Body of pancreas (tissue), 4 donors: ENCODE data around the gene KCTD20. TPM values are rescaled to one million over a fixed set of nuclear protein-coding genes. Genes with fewer than 3 reads are reported as not detected.
A peak's percentile ranks its signal among the peaks of the same experiment; 100 is the strongest.

Source experiments
- ATAC-seq: fragments of 150-250 bp; one replicate; pipeline ENCODE4 v1.9.1; 2016
- DNase-seq, 4 donors: peaks; one replicate each; pipeline ENCODE4 v3.0.0-alpha.2; 2019
- H3K27ac ChIP-seq, 4 donors: fragments of 200-600 bp; sonication (generic); 1 replicate in 3 of 4; 2 replicates in 1 of 4; pipeline versions ENCODE4 v1.5.1 to v1.6.1; 2016 to 2019; ENCODE audit warnings: mild to moderate bottlenecking in 1 of 4, mixed read lengths in 1 of 4, moderate library complexity in 1 of 4
- H3K27me3 ChIP-seq, 2 donors: fragments of 200-600 bp; sonication (generic); one replicate each; pipeline ENCODE4 v1.6.0; 2016; ENCODE audit warnings: mild to moderate bottlenecking in 1 of 2
- H3K36me3 ChIP-seq, 2 donors: fragments of 200-600 bp; sonication (generic); replicated peaks in 1 of 2; 2 replicates each; pipeline ENCODE4 v1.5.1; 2016; ENCODE audit warnings: low read depth in 2 of 2; ENCODE audit not compliant: insufficient read depth in 1 of 2
- H3K4me1 ChIP-seq: fragments of 200-600 bp; sonication (generic); one replicate; pipeline ENCODE4 v1.6.0; 2016
- H3K4me3 ChIP-seq, 2 donors: fragments of 200-600 bp; sonication (generic); 1 replicate in 1 of 2; 2 replicates in 1 of 2; pipeline ENCODE4 v1.5.1; 2016 to 2019
- H3K9me3 ChIP-seq, 3 donors: fragments of 200-600 bp; sonication (generic); 1 replicate in 2 of 3; 2 replicates in 1 of 3; pipeline ENCODE4 v1.5.1; 2016
- POLR2A ChIP-seq, 3 donors: fragments of 450-650 bp; IDR thresholded peaks; one replicate each; pipeline ENCODE4 v1.6.1; 2016; ENCODE audit warnings: antibody characterized with exemption in 3 of 3, mild to moderate bottlenecking in 2 of 3
- WGBS, 2 donors: methylation state at CpG; one replicate each; pipeline ENCODE4 v1.1.5; 2017; 5-methylcytosine and 5-hydroxymethylcytosine counted together
- intact Hi-C: fragments of 100-400 bp; cut with DNase I; formaldehyde crosslinking; loops from one replicate; pipeline ENCODE4 v1.15.1; 2023
- total RNA-seq, 2 donors: library from RNA; depleted of rRNA; stranded (reverse); fragments of >200 nt; gene quantifications; one replicate each; pipeline ENCODE4 v1.1.0, GENCODE V29; 2016
- TF ChIP-seq, protein P1 (sequence below), 7 experiments: fragments of 450-650 bp in 4 of 7; fragments of 200-600 bp in 3 of 7; sonication (generic) in 3 of 7; IDR thresholded peaks; one replicate each; pipeline ENCODE4 v1.5.1; 2016 to 2019; ENCODE audit warnings: antibody characterized with exemption in 7 of 7

Gene KCTD20
- total RNA-seq, 2 donors from 2014 or later = 15.5 to 16.6 TPM

DNA sequence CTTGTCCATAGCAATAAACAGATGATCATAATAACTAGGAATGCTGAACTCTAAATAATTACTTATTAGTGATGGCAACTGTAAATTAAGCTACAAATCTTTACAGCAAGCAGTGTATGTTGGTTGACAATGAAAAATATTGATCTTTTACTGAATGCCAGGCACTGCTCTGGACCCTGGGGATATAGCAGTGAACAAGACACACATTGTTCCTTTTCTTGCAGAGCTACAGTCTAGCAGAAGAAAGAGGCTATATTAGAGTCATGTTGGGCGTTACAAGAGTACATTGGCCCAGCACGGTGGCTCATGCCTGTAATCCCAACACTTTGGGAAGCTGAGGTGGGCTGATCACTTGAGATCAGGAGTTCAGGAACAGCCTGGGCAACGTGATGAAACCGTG lies 11.6 kb upstream of the KCTD20 start:
- intact Hi-C loops = no loop called here
- WGBS, 2 donors = 59% methylated on average over 4 of the region's 4 CpGs
- TF ChIP-seq, protein P1, sequence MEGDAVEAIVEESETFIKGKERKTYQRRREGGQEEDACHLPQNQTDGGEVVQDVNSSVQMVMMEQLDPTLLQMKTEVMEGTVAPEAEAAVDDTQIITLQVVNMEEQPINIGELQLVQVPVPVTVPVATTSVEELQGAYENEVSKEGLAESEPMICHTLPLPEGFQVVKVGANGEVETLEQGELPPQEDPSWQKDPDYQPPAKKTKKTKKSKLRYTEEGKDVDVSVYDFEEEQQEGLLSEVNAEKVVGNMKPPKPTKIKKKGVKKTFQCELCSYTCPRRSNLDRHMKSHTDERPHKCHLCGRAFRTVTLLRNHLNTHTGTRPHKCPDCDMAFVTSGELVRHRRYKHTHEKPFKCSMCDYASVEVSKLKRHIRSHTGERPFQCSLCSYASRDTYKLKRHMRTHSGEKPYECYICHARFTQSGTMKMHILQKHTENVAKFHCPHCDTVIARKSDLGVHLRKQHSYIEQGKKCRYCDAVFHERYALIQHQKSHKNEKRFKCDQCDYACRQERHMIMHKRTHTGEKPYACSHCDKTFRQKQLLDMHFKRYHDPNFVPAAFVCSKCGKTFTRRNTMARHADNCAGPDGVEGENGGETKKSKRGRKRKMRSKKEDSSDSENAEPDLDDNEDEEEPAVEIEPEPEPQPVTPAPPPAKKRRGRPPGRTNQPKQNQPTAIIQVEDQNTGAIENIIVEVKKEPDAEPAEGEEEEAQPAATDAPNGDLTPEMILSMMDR (IDR thresholded peaks at IDR 0.05) = no peak
- no peak for TF ChIP-seq POLR2A (IDR thresholded peaks at IDR 0.05)

DNA sequence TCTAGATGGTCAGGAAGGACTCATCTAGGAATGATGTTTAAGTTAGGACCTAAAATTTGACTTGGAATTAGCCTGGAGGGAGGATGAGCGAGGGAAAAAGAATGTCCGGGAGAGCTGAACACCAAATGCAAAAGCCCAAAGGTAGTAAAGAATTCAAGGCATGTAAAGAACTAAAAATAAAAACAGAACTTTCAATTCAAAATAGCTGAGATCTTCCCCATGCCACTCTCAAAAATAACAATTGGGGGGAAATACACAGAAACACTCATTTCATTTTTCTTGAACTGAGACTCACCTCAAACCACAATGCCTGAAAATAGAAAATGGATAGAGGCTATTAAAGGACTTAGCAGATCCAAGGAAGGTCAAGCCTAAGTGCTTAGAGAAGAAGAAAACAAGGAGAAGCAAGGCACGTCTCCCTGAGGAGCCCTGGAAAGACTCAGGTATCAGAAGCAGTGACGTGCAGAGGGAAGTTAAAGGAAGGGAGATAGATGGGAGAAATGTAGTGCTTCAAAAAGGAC lies 10.6 kb upstream of the KCTD20 start:
- DNase-seq = no peak
- intact Hi-C loops = no loop called here
- WGBS, 2 donors = 76 to 90% methylated on average over 4 of the region's 4 CpGs
- no peaks in the 10 kb centered on the region for H3K9me3 ChIP-seq
- no peaks in the 10 kb centered on the region for H3K36me3 ChIP-seq
- TF ChIP-seq, protein P1 (IDR thresholded peaks at IDR 0.05) = no peak
- TF ChIP-seq POLR2A (IDR thresholded peaks at IDR 0.05) = no peak
- H3K27me3 ChIP-seq = no peaks in the 10 kb centered on the region
- H3K4me3 ChIP-seq = no peak overlapping the region
- H3K27ac ChIP-seq = no peak overlapping the region
- no peak for ATAC-seq
- H3K4me1 ChIP-seq = no peaks in the 10 kb centered on the region

More for the DNA sequence above, 11.6 kb upstream of the KCTD20 start:
- no peaks in the 10 kb centered on the region for H3K27me3 ChIP-seq
- DNase-seq (no peak), ATAC-seq (no peak)
- H3K27ac ChIP-seq = no peak overlapping the region
- H3K4me1 ChIP-seq = no peaks in the 10 kb centered on the region
- no peaks in the 10 kb centered on the region for H3K9me3 ChIP-seq
- H3K4me3 ChIP-seq = no peak overlapping the region
- no peaks in the 10 kb centered on the region for H3K36me3 ChIP-seq

DNA sequence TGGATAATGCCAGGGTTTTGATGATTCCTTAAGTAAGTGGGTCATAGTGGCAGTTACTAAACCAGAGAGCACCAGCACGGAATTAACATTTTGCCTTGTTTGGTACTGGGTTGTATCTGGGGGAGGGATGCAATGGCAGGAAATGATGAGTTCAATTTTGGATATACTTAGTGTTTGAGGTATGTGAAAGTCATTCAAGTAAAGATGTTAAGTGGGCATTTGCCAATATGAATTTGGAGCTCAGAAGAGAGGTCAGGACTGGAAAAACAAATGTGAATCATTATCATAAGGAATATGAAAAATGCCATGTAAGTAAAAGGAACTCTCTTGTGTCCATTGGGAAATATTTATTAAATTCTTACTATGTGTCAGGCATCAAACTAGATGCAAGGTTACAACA lies 6.3 kb upstream of the KCTD20 start:
- no peak overlapping the region for H3K4me3 ChIP-seq
- H3K27ac ChIP-seq = no peak overlapping the region
- intact Hi-C loops = no loop called here
- ATAC-seq (no peak), DNase-seq (no peak)
- WGBS, 2 donors = 87 to 92% methylated on average over 1 of the region's 1 CpG
- H3K36me3 ChIP-seq = no peaks in the 10 kb centered on the region
- no peaks in the 10 kb centered on the region for H3K27me3 ChIP-seq
- TF ChIP-seq, protein P1 (IDR thresholded peaks at IDR 0.05) = no peak
- TF ChIP-seq POLR2A (IDR thresholded peaks at IDR 0.05) = no peak
- peaks cover 7% of the 10 kb centered on the region for H3K4me1 ChIP-seq
- H3K9me3 ChIP-seq = no peaks in the 10 kb centered on the region

DNA sequence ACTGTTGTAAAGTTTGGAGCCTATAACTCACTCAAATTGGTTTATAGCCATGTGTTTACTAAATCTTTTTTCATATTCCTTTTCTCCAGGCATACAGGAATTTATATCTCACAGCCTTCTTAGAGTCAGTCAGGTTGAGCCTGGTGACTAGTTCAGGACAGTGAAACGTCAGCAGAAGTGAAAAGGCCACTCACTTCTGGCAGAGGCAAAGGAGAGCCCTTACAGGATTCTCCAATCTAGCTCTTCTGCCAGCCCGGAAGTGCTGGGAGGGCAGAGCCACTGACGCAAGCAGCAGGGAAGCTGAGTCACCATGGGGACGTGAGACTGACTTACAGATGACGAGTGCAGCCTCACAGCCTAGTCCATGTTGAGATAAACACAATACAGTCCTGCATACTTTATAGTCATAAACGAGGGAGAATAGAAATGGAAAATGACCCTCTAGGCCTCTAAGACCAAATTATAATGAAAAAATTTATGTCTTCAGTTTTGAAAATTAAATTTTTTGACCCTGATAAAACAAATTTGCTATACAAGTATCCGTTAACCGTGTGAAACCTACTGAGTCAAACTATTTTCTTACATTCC lies 1.4 kb upstream of the KCTD20 start:
- TF ChIP-seq POLR2A (IDR thresholded peaks at IDR 0.05) = peak in 2 of 3 donors; percentile 57 to 61
- TF ChIP-seq, protein P1 (IDR thresholded peaks at IDR 0.05) = no peak
- WGBS, 2 donors = 31 to 36% methylated on average over 8 of the region's 8 CpGs
- intact Hi-C loops = no loop called here
- ATAC-seq (peak; percentile 85), DNase-seq (peak; percentile 88 to 97 (median 93))
- Histone ChIP-seq H3K27ac (peak overlapping the region; percentile 74 to 99 (median 96)), H3K36me3 (no peaks in the 10 kb centered on the region), H3K4me1 (peaks cover 34% of the 10 kb centered on the region), H3K9me3 (no peaks in the 10 kb centered on the region), H3K4me3 (no peak overlapping the region), H3K27me3 (no peaks in the 10 kb centered on the region)
